Left ventricle myocardium inferior (tissue), 1 donor: ENCODE measurements around the gene RTF2. TPM values are rescaled to one million over a fixed set of nuclear protein-coding genes. Genes with fewer than 3 reads are reported as not detected.
"Not testable (repeated sequence)": the region's sequence is repeated elsewhere in the genome, so short reads cannot be mapped to it uniquely, and the experiment has no call there.

Source experiments
- DNase-seq: peaks from one replicate; pipeline ENCODE4 v3.0.0-alpha.2; 2020
- H3K27ac ChIP-seq: fragments of 200-600 bp; replicated peaks from 2 replicates; pipeline ENCODE4 v1.8.0; 2021
- H3K27me3 ChIP-seq: fragments of 200-600 bp; 2 replicates; pipeline ENCODE4 v1.8.0; 2021; ENCODE audit warnings: low read depth
- H3K36me3 ChIP-seq: fragments of 200-600 bp; 2 replicates; pipeline ENCODE4 v1.8.0; 2021
- H3K4me1 ChIP-seq: fragments of 200-600 bp; 2 replicates; pipeline ENCODE4 v1.8.0; 2021
- H3K4me3 ChIP-seq: fragments of 200-600 bp; 2 replicates; pipeline ENCODE4 v1.8.0; 2021; ENCODE audit warnings: mild to moderate bottlenecking, moderate library complexity
- H3K9me3 ChIP-seq: fragments of 200-600 bp; replicated peaks from 2 replicates; pipeline ENCODE4 v1.8.0; 2021
- intact Hi-C: fragments of 100-400 bp; cut with micrococcal nuclease; formaldehyde crosslinking; loops from one replicate; pipeline ENCODE4 v1.11.0; 2022
- total RNA-seq: library from RNA; stranded (reverse); fragmentation: NEBNext Ultra II Directional; extraction: Animal tissue kit (Norgen Biotek cat#: 25700); gene quantifications from one replicate; pipeline ENCODE4 v1.2.1, GENCODE V29; 2021
- TF ChIP-seq, protein P1 (sequence below): fragments of 200-600 bp; IDR thresholded peaks from 2 replicates; pipeline ENCODE4 v1.8.0; 2021; ENCODE audit warnings: antibody characterized with exemption, mild to moderate bottlenecking, borderline replicate concordance
- donor health status: DM: no; HTN: yes; CAD: no; lungs with severe emphysema.

The RTF2 gene
- total RNA-seq, 1 donor from 2014 or later = 88.7 TPM

DNA sequence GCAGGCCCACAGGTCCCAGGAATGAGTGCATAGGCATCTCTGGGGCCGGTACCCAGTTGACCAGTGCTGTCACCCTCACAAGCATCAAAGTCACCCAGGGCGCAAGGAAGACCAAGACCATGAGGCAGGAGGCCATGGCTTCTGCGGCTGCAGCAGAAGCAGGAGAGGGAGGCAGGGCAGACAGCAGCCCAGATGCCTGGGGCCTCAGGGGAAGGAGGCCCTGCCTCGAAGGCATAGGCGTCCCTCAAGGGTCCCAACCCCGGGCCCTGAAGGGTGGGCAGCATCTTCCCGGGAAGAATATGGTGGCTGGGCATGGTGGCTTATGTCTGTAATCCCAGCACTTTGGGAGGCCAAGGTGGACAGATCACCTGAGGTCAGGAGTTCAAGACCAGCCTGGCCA lies 59.1 kb downstream of the RTF2 start:
- intact Hi-C loops = no loop called here
- no peak for DNase-seq
- Histone ChIP-seq H3K4me1 (no peaks in the 10 kb centered on the region), H3K36me3 (no peaks in the 10 kb centered on the region), H3K27me3 (peaks cover 5% of the 10 kb centered on the region), H3K27ac (no peak overlapping the region), H3K4me3 (no peak overlapping the region), H3K9me3 (no peaks in the 10 kb centered on the region)
- TF ChIP-seq, protein P1, sequence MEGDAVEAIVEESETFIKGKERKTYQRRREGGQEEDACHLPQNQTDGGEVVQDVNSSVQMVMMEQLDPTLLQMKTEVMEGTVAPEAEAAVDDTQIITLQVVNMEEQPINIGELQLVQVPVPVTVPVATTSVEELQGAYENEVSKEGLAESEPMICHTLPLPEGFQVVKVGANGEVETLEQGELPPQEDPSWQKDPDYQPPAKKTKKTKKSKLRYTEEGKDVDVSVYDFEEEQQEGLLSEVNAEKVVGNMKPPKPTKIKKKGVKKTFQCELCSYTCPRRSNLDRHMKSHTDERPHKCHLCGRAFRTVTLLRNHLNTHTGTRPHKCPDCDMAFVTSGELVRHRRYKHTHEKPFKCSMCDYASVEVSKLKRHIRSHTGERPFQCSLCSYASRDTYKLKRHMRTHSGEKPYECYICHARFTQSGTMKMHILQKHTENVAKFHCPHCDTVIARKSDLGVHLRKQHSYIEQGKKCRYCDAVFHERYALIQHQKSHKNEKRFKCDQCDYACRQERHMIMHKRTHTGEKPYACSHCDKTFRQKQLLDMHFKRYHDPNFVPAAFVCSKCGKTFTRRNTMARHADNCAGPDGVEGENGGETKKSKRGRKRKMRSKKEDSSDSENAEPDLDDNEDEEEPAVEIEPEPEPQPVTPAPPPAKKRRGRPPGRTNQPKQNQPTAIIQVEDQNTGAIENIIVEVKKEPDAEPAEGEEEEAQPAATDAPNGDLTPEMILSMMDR = no peak

DNA sequence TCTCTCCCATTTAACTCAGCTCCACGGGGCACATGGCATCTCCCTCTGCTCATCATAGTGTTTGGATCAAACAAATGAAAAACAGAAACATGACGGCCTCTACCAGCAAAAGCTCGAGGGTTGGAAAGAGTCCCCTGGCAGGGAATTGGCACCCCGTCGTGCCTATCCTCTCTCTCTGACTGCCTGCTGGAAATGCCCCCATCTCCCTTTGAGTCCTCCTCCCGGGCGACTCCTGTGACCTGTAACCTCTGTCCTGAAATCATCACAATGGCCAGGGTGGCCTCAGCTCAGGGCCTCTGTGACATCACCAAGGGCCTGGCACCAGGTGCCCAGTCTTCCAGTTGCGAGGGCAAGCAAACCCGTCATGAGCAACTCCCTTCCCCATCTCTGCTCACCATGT lies 64.5 kb downstream of the RTF2 start, which contains the start of gene FAM209B:
Gene FAM209B (plus strand): TSS at position 301 of the 400 bp plus-strand sequence. CDS start 96 bp downstream, at position 397.
- intact Hi-C loops, H3K36me3 ChIP-seq, H3K4me3 ChIP-seq, H3K27me3 ChIP-seq, DNase-seq, H3K27ac ChIP-seq, H3K9me3 ChIP-seq, H3K4me1 ChIP-seq: not testable (repeated sequence)

DNA sequence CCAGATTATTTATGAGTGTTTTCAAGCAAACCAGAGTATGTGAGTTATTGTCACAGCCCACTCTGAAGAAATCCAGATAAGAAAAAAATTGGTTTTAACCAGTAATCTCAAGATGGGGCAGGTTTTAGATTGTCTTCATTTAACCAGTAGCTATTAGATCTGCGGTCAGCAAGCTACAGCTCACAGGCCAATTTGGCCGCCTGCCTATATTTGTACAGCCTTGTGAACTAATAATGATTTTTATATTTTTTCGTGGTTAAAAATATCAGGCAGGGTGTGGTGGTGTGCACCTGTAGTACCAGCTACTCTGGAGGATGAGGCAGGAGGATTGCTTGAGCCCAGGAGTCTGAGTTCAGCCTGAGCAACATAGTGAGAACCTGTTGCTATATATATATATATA lies 69.6 kb downstream of the RTF2 start:
- peaks cover 3% of the 10 kb centered on the region for H3K9me3 ChIP-seq
- H3K4me3 ChIP-seq = no peak overlapping the region
- TF ChIP-seq, protein P1 = no peak
- no peak for DNase-seq
- no peaks in the 10 kb centered on the region for H3K36me3 ChIP-seq
- H3K27ac ChIP-seq = no peak overlapping the region
- H3K4me1 ChIP-seq = no peaks in the 10 kb centered on the region
- intact Hi-C loops = no loop called here
- H3K27me3 ChIP-seq = no peaks in the 10 kb centered on the region

DNA sequence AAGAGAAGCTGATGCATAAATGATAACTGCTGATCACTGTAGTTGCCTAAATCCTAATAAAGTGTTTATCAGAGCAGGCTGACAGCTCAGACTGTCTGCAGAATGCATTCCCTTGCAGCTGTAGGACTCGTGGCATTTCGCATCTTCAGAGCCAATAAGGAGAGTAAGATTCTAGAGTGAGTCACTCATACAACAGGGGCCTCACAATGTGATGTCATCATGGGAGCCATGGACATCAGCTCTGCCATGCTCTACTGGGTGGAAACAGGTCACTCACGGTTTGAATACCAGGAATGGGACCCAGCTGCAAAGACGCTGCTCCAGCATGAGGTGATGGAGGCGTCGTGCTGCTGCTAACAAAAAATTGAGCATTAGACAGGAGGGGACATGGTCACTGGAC lies 72.0 kb downstream of the RTF2 start:
- intact Hi-C loops = no loop called here
- no peaks in the 10 kb centered on the region for H3K4me1 ChIP-seq
- no peak overlapping the region for H3K4me3 ChIP-seq
- TF ChIP-seq, protein P1 = no peak
- H3K36me3 ChIP-seq = no peaks in the 10 kb centered on the region
- no peak for DNase-seq
- no peaks in the 10 kb centered on the region for H3K27me3 ChIP-seq
- no peak overlapping the region for H3K27ac ChIP-seq
- H3K9me3 ChIP-seq = peaks cover 3% of the 10 kb centered on the region

DNA sequence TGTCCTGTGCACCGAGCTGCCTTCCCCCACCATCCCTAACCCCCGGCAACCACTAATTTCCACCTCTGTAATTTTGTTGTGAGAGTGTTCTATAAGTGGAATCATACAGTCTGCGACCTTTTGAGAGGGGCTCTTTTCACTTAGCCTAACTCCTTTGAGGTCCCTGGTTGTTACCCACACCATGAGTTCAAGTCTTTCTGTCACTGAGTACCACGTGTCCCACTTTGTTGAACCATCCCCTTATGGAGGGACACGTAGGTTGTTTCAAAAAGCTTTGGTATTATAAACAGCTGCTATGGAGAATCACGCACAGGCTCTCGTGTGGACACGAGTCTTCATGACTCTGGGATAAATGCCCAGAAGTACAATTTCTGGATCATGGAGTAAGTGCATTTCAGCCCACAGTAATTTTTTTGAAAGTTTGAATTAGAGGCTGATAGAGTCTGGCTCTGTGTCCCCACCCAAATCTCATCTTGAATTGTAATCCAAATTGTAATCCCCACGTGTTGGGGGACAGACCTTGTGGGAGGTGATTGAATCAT lies 74.1 kb downstream of the RTF2 start:
- H3K27me3 ChIP-seq = no peaks in the 10 kb centered on the region
- H3K36me3 ChIP-seq = no peaks in the 10 kb centered on the region
- H3K27ac ChIP-seq = no peak overlapping the region
- intact Hi-C loops = no loop called here
- H3K9me3 ChIP-seq = no peaks in the 10 kb centered on the region
- H3K4me1 ChIP-seq = no peaks in the 10 kb centered on the region
- H3K4me3 ChIP-seq = no peak overlapping the region
- TF ChIP-seq, protein P1 = no peak
- DNase-seq = no peak

DNA sequence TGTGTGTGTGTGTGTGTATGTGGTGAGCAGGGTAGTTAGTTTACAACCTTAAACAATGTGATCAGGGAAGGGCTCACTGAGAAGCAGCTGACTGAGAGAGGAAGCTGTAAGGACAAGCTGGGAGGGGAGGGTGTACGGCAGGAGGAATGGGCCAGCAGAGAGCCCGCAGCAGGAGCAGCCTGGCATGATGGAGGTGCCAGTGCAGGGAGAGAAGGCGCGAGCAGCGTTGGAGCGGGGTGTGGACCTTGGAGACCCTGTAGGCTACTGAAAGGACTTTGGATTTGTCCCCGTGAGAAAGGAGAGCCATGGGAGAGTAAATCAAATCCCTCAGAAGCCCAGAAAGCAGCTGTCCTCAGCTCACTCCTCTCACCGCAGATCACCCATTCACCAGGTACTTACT lies 83.1 kb downstream of the RTF2 start:
- Histone ChIP-seq H3K36me3 (no peaks in the 10 kb centered on the region), H3K4me3 (no peak overlapping the region), H3K9me3 (no peaks in the 10 kb centered on the region), H3K27me3 (no peaks in the 10 kb centered on the region), H3K27ac (no peak overlapping the region), H3K4me1 (peaks cover 17% of the 10 kb centered on the region)
- TF ChIP-seq, protein P1 = no peak
- DNase-seq = no peak
- intact Hi-C loops = no loop called here
